HG03432 (cell line): ENCODE data around the gene PRKN.

Experiments
- ATAC-seq: cut with Tn5 transposase; IDR thresholded peaks from one replicate; pipeline ENCODE4 v1.9.1; 2021; ENCODE audit warnings: mild to moderate bottlenecking, moderate library complexity; ENCODE audit not compliant: unreplicated experiment

The PRKN gene

GRCh38 chr6:161446296-161446925, 1281.2 kb downstream of the PRKN start:
- ATAC-seq, result no peak

DNA sequence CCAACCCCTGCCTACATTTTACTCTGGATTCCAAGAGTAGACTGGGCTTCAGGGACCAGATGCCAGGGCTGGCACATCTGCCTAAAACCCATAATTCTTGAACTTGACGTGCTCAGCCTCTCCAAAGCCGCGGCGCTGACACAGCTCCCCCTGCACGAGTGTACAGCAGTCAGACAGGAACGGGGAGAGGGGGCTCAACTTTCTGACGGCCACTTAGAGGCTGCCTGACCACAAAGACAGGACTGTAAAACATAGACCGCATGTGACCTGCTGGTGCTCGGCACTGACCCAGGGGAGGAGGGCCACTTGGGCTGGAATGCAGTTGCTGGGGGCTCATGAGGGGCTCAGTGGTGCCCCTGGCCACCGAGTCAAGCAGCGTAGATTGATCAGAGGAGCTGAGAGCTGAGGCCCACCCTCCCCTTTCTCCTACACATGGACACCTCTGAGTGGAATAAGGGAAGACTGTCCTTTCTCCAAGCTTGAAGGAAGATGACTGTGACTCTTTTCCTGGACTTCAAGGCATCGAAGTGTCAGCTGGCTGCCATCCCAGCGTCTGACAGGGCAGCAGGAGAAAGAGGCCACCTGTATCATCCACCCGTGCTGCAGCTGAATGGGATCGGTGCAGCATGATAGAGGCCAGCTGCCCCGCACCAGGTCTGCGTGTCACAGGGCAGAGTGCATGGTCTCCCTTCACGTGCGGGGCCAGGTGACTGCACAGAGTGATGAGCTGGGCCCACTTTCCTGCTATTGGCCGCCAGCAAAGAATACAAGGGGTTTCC, 1282.4 kb downstream of the PRKN start:
- no peak for ATAC-seq

GRCh38 chr6:161444464-161444863, 1283.1 kb downstream of the PRKN start:
- ATAC-seq, result no peak

GRCh38 chr6:161443848-161444247, 1283.7 kb downstream of the PRKN start:
- no peak for ATAC-seq

GRCh38 chr6:161442420-161442819, 1285.1 kb downstream of the PRKN start:
- ATAC-seq, result no peak

GRCh38 chr6:161440299-161440698, 1287.3 kb downstream of the PRKN start:
- ATAC-seq, result no peak

DNA sequence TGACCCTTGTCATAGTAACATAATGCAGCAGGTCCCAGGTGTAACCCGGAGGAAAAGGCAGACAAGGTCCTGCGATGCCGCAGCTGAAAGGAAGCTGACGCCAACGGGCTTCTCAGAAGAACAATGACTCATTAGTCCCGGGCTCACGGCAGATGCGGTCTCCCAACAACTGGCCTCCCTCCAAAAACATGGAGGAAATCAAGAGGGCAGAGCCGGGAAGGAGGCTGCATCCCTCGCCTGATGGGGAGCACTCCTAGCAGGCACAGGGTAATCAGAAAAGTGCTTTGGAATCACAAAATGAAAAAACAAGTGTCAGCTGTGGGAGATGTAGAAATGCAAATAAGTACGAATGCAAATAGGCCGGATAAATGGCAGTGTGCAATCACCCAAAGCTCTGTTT, 1288.5 kb downstream of the PRKN start:
- no peak for ATAC-seq

GRCh38 chr6:161438430-161439030, 1289.0 kb downstream of the PRKN start:
- no peak for ATAC-seq

- ATAC-seq, result no peak
These were observed 1289.7 kb downstream of the PRKN start for GRCh38 chr6:161437851-161438250.

DNA sequence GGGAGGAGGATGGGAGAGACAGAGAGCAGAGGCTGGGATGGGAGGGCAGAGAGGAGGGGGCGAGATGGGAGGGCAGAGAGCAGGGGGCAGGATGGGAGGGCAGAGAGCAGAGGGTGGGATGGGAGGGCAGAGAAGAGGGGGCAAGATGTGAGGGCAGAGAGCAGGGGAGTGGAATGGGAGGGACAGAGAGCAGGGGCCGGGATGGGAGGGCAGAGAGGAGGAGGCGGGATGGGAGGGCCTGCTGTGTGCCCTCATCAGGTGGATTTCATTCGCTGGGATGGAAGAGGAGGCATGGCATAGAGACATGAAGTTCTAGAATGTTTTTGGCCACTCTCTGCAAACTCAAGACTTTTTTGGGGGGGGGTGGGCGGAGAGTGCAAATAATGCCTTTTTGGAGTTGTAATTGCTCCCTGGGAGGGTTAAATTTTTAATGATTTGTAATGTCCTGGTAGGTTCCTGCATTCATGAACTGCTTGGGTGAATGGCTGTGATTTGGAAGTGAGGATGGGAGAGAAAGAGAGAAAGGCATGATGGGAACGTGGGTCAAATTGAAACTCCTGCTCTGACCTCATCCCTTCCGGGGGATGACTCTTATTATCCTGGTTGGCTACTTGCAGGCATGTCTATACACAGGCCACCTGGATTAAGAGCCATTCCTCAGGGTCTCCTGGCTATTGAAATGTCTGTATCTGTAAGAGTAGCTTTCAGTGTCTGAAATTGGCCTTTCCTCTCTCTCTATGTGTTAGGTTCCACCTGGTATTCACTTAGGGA, 1291.3 kb downstream of the PRKN start:
- ATAC-seq, result no peak

DNA sequence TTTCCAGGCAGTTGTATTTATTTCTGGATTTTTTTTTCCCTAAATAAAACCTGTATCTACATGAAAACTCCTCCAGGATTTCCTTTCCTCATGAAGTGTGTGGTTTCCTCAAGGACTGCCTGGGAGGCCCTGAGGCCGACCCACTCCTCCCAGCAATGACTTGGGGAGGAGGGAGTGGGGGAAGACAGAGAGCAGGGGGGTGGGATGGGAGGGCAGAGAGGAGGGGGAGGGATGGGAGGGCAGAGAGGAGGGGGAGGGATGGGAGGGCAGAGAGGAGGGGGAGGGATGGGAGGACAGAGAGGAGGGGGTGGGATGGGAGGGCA, 1291.9 kb downstream of the PRKN start:
- no peak for ATAC-seq

DNA sequence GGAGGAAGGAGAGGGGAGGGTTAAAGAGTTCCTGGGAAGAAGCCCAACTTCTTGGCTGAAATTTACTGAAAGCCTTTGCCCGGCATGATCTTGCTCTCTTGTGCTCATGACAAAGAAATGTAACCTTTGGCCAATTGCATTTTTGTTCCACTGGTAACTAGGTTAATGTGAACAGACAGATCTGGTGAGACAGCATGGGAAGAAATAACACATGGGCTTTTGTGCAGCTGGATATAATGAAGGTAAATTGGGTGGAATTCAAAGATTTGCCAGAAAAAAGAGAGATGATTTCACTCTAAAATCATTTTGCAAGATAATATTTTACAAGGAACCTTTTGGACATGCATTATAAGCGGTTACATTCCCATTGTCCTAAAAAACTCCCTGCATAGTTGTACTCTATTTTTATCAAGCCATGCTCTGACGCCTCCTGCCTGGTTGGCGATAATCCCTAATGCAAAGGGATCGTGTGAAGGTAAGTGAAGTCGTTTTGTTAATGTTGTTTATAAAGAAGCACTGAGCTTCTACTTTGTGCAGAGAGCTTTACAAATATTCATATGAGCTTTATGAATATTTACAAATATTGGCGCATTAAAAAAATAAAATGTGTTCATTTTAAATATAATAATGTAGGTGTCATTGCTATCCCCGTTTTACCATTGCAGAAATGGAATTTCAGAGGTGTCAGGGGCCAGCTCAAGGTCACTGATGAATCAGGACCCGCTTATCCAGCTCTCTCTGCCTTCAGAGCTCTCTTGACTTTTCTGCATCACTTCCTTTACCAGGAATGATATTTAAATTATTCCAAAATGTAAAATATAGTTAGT, 1292.4 kb downstream of the PRKN start:
- no peak for ATAC-seq

DNA sequence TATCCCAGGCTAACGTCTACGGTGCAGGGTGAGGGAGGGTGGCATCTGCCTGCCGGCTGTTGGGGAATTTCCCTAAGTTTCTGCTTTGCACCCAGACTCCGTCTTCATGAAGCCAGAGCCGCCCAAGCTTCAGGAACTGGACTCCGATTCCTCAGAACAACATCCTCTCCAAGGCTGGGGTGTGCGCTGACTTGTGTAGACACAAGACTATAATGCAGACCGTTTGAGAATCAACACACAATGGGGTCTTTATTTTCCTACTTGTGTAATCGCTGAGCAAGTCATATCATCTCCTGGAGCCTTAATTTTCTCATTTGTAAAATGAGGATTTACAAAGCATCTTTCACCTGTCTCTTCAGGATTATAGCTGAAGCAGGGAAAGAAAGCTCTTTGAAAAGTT, 1293.2 kb downstream of the PRKN start:
- no peak for ATAC-seq

DNA sequence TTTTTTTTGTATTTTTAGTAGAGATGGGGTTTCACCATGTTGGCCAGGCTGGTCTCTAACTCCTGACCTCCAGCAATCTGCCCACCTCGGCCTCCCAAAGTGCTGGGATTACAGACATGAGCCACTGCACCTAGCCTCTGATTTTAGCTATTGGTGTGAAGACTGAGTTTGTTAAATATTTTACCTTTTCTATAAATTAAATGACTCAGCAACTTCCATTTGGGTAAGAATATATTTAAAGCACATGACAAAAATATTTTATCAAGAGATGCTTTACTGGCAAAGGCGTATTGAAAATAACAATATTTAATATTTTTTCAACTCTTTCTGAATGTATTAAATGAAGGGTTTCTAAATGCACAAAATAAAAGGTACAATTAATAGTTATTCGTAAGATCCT, 1295.0 kb downstream of the PRKN start:
- no peak for ATAC-seq

- no peak for ATAC-seq
These were observed 1297.6 kb downstream of the PRKN start for GRCh38 chr6:161429921-161430490.

GRCh38 chr6:161424421-161424820, 1303.1 kb downstream of the PRKN start:
- no peak for ATAC-seq

DNA sequence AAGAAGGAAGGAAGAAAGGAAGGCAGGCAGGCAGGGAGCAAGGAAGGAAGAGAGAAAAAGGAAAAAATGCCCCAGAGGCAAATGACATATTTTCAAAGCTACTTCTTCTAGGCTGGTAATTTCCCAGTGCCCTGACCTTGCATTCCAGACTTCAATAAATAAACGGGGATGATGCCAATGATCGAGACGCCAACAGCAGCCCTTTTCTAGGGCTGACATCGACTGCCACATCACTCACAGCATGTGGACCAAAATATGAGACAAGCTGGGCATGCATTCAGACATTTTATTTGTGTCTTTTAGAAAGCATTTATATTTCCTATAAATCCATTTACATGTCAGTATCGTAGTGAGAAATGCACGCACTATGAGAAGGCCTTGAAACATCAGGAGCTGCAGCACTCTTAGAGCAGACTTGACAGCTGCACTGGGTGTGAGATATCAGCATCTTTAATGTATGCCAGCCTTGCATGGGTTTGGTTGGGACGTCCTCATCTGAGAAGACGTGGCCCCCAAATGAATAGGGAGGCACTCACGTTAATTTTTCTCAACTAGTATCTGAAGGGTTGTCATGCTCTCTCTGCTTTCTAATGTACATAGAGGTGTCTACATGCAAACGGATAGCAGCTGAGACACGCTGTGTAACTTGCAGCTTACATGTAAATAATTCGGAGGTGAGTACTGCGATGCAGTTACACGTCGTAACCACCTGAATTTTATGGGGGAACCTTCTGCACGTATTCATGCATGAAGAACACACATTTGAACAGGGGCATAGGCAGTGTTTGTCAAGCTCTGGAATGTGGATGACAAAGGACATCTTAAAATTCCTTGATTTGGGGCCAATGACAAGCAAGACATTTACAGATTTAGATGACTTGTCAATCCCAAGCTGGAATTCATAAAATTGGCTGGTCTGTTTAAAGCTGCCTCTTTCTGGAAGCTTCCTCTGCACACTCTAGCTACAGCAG, 1304.6 kb downstream of the PRKN start:
- no peak for ATAC-seq

GRCh38 chr6:161418463-161418945, 1309.1 kb downstream of the PRKN start:
- peak; percentile 76 for ATAC-seq
